Fibroblast of lung (primary cell): ENCODE data around the gene CC2D1B. TPM values are rescaled to one million over a fixed set of nuclear protein-coding genes. Genes with fewer than 3 reads are reported as not detected.
"Not testable (repeated sequence)": the region's sequence is repeated elsewhere in the genome, so short reads cannot be mapped to it uniquely, and the experiment has no call there.

Experiments
- DNase-seq, 2 donors: peaks; one replicate each; pipeline versions ENCODE4 v3.0.0 to v3.0.0-alpha.2; 2010; ENCODE audit warnings: low read depth in 2 of 2
- H2AFZ ChIP-seq: 2 replicates; pipeline ENCODE4 v1.5.1; 2012; ENCODE audit warnings: low read length, control low read depth, inconsistent platforms
- H3K27ac ChIP-seq: 2 replicates; pipeline ENCODE4 v1.5.1; 2011; ENCODE audit warnings: low read length, control low read depth; ENCODE audit not compliant: insufficient read depth
- H3K27me3 ChIP-seq: 2 replicates; pipeline ENCODE4 v1.5.1; 2011; ENCODE audit warnings: mild to moderate bottlenecking, low read length; ENCODE audit not compliant: control insufficient read depth, insufficient read depth
- H3K36me3 ChIP-seq: 2 replicates; pipeline ENCODE4 v1.5.1; 2011; ENCODE audit warnings: low read length; ENCODE audit not compliant: control insufficient read depth, insufficient read depth
- H3K4me1 ChIP-seq: 2 replicates; pipeline ENCODE4 v1.5.1; 2011; ENCODE audit warnings: low read length; ENCODE audit not compliant: control insufficient read depth, insufficient read depth; ENCODE audit errors: extremely low read depth
- H3K4me2 ChIP-seq: 2 replicates; pipeline ENCODE4 v1.5.1; 2011; ENCODE audit warnings: low read length, control low read depth; ENCODE audit not compliant: insufficient read depth; ENCODE audit errors: extremely low read depth
- H3K4me3 ChIP-seq, 4 experiments: fragments of 200-600 bp in 1 of 4; sonication (generic) in 1 of 4; replicated peaks in 1 of 4; 2 replicates each; pipeline ENCODE4 v1.5.1; 2011 to 2016; ENCODE audit warnings: low read length in 4 of 4, low read depth in 3 of 4, mild to moderate bottlenecking in 3 of 4, control low read depth in 2 of 4, inconsistent platforms in 1 of 4, mixed read lengths in 1 of 4; ENCODE audit not compliant: insufficient read depth in 1 of 4; ENCODE audit errors: control extremely low read depth in 1 of 4
- H3K79me2 ChIP-seq: 2 replicates; pipeline ENCODE4 v1.5.1; 2012; ENCODE audit warnings: mild to moderate bottlenecking, low read length, inconsistent platforms; ENCODE audit not compliant: control insufficient read depth, insufficient read depth
- H3K9ac ChIP-seq: 2 replicates; pipeline ENCODE4 v1.5.1; 2011; ENCODE audit warnings: mild to moderate bottlenecking, low read length, control low read depth; ENCODE audit not compliant: insufficient read depth
- H3K9me3 ChIP-seq: 2 replicates; pipeline ENCODE4 v1.5.1; 2012; ENCODE audit warnings: low read depth, low read length; ENCODE audit not compliant: control insufficient read depth, insufficient read depth
- H4K20me1 ChIP-seq: 2 replicates; pipeline ENCODE4 v1.5.1; 2011; ENCODE audit warnings: low read length; ENCODE audit not compliant: control insufficient read depth, insufficient read depth; ENCODE audit errors: extremely low read depth
- EZH2 ChIP-seq: IDR thresholded peaks from 2 replicates; pipeline ENCODE4 v1.5.1; 2012; ENCODE audit warnings: low read length, control low read depth, mild to moderate bottlenecking; ENCODE audit errors: missing control alignments
- polyA plus RNA-seq, 2 donors: library from polyadenylated mRNA; depleted of rRNA in 1 of 2; stranded (reverse) in 1 of 2; unstranded in 1 of 2; fragments of >200 nt; gene quantifications; 2 replicates each; pipeline ENCODE4 v1.2.1, GENCODE V29; 2011 to 2012; ENCODE audit warnings: missing spikeins in 1 of 2
- total RNA-seq: library from RNA; depleted of rRNA; stranded (reverse); fragments of >200 nt; gene quantifications from 2 replicates; pipeline ENCODE4 v1.2.1, GENCODE V29; 2014
- TF ChIP-seq, protein P1 (sequence below), 2 donors: IDR thresholded peaks in 1 of 2; conservative IDR thresholded peaks in 1 of 2; 1 replicate in 1 of 2; 2 replicates in 1 of 2; pipeline ENCODE4 v1.5.1; 2011 to 2012; ENCODE audit warnings: low read length in 2 of 2, control low read depth in 1 of 2, inconsistent platforms in 1 of 2, low read depth in 1 of 2, mild to moderate bottlenecking in 1 of 2

CC2D1B gene
- total and polyA plus RNA-seq, 2 donors (not counting 1 experiment from before 2014, with no cell fraction given) = 14.9 to 28.9 TPM

DNA sequence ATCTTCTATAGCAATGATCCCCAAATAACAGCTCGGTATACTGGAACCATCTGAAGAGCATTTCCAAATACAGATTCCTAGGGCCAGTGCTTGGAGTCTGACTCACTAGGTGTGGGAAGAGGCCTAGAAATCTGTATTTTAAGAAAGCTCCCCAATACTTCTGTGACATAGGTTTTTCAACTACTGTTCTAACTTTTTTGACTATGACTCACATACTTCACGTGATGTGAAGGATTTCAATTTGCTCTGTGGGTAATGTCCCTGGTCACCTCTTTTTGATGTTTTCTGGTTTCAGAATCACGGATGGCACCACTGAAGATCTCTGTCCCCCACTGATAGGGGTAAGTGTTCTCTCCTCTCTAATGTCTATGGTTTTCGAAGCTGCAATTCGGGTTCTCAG is 27.2 kb upstream of the CC2D1B start:
- no peak overlapping the region for H2AFZ ChIP-seq
- no peaks in the 10 kb centered on the region for H3K27me3 ChIP-seq
- H3K9me3 ChIP-seq = no peaks in the 10 kb centered on the region
- no peaks in the 10 kb centered on the region for H3K79me2 ChIP-seq
- no peak overlapping the region for H3K9ac ChIP-seq
- no peaks in the 10 kb centered on the region for H4K20me1 ChIP-seq
- no peak overlapping the region for H3K4me3 ChIP-seq
- no peak for DNase-seq
- H3K36me3 ChIP-seq = peaks cover 3% of the 10 kb centered on the region
- H3K4me2 ChIP-seq = no peak overlapping the region
- H3K4me1 ChIP-seq = no peaks in the 10 kb centered on the region
- H3K27ac ChIP-seq = no peak overlapping the region
- TF ChIP-seq, protein P1, sequence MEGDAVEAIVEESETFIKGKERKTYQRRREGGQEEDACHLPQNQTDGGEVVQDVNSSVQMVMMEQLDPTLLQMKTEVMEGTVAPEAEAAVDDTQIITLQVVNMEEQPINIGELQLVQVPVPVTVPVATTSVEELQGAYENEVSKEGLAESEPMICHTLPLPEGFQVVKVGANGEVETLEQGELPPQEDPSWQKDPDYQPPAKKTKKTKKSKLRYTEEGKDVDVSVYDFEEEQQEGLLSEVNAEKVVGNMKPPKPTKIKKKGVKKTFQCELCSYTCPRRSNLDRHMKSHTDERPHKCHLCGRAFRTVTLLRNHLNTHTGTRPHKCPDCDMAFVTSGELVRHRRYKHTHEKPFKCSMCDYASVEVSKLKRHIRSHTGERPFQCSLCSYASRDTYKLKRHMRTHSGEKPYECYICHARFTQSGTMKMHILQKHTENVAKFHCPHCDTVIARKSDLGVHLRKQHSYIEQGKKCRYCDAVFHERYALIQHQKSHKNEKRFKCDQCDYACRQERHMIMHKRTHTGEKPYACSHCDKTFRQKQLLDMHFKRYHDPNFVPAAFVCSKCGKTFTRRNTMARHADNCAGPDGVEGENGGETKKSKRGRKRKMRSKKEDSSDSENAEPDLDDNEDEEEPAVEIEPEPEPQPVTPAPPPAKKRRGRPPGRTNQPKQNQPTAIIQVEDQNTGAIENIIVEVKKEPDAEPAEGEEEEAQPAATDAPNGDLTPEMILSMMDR (conservative IDR thresholded peaks at IDR 0.05 in 1 of 2, IDR thresholded peaks at IDR 0.05 in 1 of 2; ENCODE audit: low read depth in 1 of 2, low read length in 2 of 2) = no peak
- TF ChIP-seq EZH2 = no peak

DNA sequence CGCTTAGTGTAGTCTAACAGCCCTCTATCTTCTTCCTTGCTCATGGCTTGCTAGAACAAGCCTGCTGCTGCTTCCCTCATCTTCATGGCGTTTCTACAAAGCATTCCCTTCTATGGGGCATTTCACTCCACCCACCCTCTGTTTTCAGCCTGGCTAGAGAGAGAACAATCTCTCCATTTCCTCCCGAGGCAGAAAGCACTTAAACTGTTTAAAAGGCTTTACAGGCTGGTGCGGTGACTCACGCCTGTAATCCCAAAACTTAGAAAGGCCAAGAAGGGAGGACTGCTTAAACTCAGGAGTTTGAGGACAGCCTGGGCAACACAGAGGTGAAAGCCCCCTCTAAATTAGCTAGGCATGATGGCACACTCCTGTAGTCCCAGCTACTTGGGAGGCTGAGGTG is 20.5 kb upstream of the CC2D1B start:
- no peak overlapping the region for H3K4me2 ChIP-seq
- no peaks in the 10 kb centered on the region for H3K9me3 ChIP-seq
- no peak overlapping the region for H3K9ac ChIP-seq
- no peak overlapping the region for H3K27ac ChIP-seq
- H4K20me1 ChIP-seq = no peaks in the 10 kb centered on the region
- H3K27me3 ChIP-seq = no peaks in the 10 kb centered on the region
- no peaks in the 10 kb centered on the region for H3K79me2 ChIP-seq
- H3K36me3 ChIP-seq = peaks cover 4% of the 10 kb centered on the region
- H3K4me1 ChIP-seq = no peaks in the 10 kb centered on the region
- TF ChIP-seq EZH2 = no peak
- TF ChIP-seq, protein P1 (conservative IDR thresholded peaks at IDR 0.05 in 1 of 2, IDR thresholded peaks at IDR 0.05 in 1 of 2; ENCODE audit: low read depth in 1 of 2, low read length in 2 of 2) = no peak
- no peak overlapping the region for H2AFZ ChIP-seq
- no peak for DNase-seq
- H3K4me3 ChIP-seq = no peak overlapping the region

DNA sequence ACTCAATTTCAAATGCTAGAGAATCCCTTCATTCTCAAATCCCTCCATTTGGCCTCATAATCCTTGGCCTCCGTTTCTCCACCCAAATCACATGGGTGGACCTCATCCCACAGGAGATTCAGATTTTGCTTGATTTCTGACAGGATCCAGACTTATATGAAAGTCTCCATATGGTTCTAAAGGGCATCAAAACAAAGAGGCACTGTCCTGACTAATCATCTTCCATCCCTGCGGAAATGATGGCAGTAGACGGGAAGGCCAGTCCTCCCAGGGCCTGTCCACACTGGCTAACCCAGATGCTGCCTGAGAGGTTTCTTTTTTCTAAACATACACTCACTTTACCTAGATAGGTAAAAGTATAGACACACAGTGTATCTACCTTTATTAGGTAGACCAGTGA is 19.4 kb upstream of the CC2D1B start:
- Histone ChIP-seq H3K36me3 (peaks cover 4% of the 10 kb centered on the region), H3K4me1 (no peaks in the 10 kb centered on the region), H3K4me3 (no peak overlapping the region), H3K27ac (no peak overlapping the region), H3K9ac (no peak overlapping the region), H4K20me1 (no peaks in the 10 kb centered on the region), H3K9me3 (no peaks in the 10 kb centered on the region), H3K27me3 (no peaks in the 10 kb centered on the region), H3K79me2 (no peaks in the 10 kb centered on the region), H2AFZ (no peak overlapping the region), H3K4me2 (no peak overlapping the region)
- DNase-seq = no peak
- TF ChIP-seq EZH2 = no peak
- TF ChIP-seq, protein P1 (conservative IDR thresholded peaks at IDR 0.05 in 1 of 2, IDR thresholded peaks at IDR 0.05 in 1 of 2; ENCODE audit: low read depth in 1 of 2, low read length in 2 of 2) = no peak

DNA sequence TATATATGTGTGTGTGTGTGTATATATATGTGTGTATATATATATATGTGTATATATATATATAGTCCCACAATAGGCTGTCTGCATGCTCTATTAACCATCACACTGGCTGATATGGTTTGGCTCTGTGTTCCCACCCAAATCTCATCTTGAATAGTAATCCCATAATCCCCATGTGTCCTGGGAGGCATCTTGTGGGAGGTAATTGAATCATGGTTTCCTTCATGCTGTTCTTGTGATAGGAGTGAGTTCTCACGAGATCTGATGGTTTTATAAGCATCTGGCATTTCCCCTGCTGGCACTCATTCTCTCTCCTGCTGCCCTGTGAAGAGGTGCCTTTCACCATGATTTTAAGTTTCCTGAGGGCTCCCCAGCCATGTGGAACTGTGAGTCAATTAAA is 3.8 kb upstream of the CC2D1B start:
- H3K27me3 ChIP-seq, H3K9me3 ChIP-seq, H3K79me2 ChIP-seq, H4K20me1 ChIP-seq, H2AFZ ChIP-seq, H3K4me2 ChIP-seq, H3K36me3 ChIP-seq, H3K9ac ChIP-seq, DNase-seq, H3K4me1 ChIP-seq, H3K27ac ChIP-seq, H3K4me3 ChIP-seq: not testable (repeated sequence)
